Measurements from ENCODE around the gene PLEKHG4.

GRCh38 chr16:67245674-67246080, 33.7 kb upstream of the PLEKHG4 start:
- TF ChIP-seq CTCF (conservative IDR thresholded peaks at IDR 0.05): no peak
- no peak for TF ChIP-seq EZH2 (IDR thresholded peaks at IDR 0.05; ENCODE audit: low read depth)

All from PC-9 (cell line).